ENCODE measurements around the gene FANCL.

DNA sequence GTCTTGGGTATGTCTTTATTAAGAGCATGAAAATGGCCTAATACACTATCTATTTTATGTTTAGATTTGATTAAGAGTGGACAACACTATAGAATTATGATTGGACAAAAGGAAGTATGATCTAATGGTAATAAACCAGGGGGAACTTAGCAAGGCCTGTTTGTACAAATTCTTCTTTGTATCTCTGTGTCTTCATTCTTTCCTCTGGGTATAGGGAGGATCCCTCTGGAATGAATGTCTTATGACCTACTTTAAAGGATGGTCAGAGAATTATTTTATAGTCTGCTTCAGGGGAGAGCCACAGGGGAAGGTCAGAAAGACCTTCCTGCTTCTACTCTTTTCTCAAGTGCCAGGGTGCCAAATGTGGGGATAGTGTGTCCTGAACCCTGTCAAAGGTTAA lies 42.8 kb upstream of the FANCL start:
- TF ChIP-seq POLR2AphosphoS5 (IDR thresholded peaks at IDR 0.05; ENCODE audit: low read depth, low read length): no peak
- no peak for TF ChIP-seq POLR2A (IDR thresholded peaks at IDR 0.05; ENCODE audit: low read depth, low read length)
- TF ChIP-seq SPI1 (IDR thresholded peaks at IDR 0.05; ENCODE audit: low read depth, low read length): no peak
- no peak for TF ChIP-seq TAF1 (IDR thresholded peaks at IDR 0.05; ENCODE audit: low read depth, low read length)

Data from GM12891 (cell line).